ENCODE measurements around the gene UGT1A7.

DNA sequence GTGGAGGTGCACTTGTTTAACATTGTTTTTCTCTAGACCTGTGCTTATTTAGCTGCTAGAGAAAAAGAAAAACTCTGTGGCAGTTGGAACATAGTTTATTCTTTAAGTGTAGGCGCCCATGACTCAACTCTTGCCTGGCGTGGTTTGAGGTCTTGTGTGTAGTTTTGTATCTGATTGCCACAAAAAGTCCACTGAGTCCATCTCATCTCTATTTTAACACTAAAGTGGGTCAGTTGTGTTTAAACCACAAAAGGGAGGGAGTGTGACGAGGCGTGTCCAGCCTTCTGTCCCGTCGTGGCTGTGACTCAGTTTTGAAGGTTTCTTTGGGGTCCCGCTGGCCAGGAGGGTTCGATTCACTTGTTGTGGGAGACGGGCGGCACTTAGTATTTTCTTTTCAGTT, 25.3 kb upstream of the UGT1A7 start:
- TF ChIP-seq TAF1 (IDR thresholded peaks at IDR 0.05; ENCODE audit: borderline replicate concordance, low read depth, low read length) = no peak
- no peak for TF ChIP-seq POLR2A (IDR thresholded peaks at IDR 0.05; ENCODE audit: low read depth, low read length)
- TF ChIP-seq POLR2AphosphoS5 (IDR thresholded peaks at IDR 0.05; ENCODE audit: low read depth, low read length) = no peak
